HK-2 (cell line): ENCODE measurements around the gene PLCL2.

Experiments
- DNase-seq: peaks from one replicate; pipeline ENCODE4 v3.0.0-alpha.2; 2018; ENCODE audit not compliant: unreplicated experiment

Gene PLCL2

GRCh38 chr3:16884748-16885592 is at the start of gene PLCL2:
Gene PLCL2, plus strand, starts transcription at chr3:16884955. Its CDS starts 85 bp downstream, at chr3:16885040.
- no peak for DNase-seq

GRCh38 chr3:16836505-16837237 is 48.1 kb upstream of the PLCL2 start:
- no peak for DNase-seq

GRCh38 chr3:16837602-16838001 is 47.2 kb upstream of the PLCL2 start:
- DNase-seq, result no peak

GRCh38 chr3:16838561-16838960 is 46.2 kb upstream of the PLCL2 start:
- no peak for DNase-seq

GRCh38 chr3:16839271-16840100 is 45.3 kb upstream of the PLCL2 start:
- no peak for DNase-seq

- no peak for DNase-seq
These were observed 44.7 kb upstream of the PLCL2 start for GRCh38 chr3:16840101-16840424.

DNA sequence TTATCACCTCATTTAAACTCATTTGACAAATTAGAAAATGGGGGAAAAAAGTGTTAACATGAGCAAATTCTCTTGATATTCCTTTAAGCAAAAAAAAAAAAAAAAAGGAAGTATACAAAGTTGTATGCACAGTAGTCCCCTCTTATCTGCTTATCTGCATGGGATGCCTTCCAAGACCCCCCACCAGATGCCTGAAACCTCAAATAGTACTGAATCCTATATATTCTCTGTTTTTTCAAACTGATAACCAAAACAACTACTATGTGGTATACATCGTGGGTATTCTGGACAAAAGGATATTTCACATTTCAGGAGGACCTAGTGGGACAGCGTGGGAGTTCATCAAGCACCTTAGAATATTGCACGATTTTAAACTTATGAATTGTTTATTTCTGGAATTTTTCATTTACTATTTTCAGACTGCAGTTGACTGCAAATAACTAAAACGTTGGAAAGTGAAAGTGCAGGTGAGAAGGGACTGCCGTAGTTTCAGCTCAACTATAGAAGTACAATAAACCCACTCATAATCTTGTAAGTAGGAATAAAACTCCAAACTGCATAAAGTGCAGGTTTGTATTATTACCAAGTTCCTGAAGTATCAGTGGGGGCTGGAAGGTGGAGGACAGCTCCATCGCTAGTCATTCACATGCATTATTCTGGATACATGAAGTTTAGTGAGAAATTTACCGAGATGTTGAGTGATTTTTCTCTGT is 43.6 kb upstream of the PLCL2 start:
- DNase-seq, result no peak

DNA sequence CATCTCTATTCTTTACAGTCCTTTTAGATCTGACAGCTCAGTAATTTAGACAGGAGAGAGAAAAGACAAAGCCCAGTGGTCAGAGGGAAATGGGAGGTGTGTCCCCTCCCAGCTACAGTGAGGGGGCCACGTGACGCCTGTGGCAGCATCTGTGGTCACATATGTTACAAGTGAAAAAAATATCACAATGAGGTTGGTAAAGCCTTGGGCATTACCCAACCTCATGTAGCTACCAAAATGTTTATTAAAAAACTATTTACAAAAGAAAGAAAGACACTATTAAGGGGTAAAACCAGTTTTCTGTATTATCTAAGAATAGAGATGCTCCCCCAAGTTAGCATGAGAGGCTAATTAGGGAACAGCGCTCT is 42.9 kb upstream of the PLCL2 start:
- DNase-seq, result no peak

- DNase-seq, result no peak
These were observed 42.2 kb upstream of the PLCL2 start for GRCh38 chr3:16842272-16843270.

DNA sequence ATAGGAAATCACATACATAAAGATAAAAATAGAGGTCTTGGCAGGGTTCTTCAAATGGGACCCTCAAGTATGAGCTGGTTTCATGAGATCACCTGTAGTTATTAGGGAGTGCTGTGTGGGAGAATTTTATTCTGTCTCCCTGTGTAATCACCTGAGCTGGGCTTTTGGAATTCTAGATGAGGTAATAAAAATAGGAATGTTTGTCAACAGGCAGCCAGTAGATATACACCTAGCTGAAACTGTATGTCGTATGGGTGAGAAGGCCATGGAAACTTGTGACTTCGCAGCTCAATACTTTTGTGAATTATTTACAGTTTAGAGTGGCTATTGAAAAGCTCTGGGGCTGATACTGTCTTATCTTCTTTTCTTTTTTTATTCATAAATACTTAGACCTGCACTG is 40.5 kb upstream of the PLCL2 start:
- no peak for DNase-seq

DNA sequence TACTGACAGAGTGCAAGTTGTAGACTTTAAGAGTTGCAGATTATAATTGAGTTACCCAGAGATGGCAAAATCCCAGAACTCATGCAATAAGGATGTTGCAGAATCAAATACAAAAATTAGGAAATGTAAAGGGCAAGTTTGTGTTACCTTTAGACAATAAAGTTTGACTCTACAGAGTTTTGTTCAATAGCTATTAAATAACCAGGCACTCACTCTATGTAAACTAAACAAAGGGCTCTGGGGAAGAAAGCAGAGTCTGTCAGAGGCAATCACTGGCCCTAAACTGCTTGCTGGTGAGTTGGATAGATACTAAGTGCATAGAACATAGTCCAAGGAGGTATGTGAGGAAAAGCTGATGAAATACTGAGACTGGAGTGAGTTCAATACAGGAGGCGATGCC is 40.0 kb upstream of the PLCL2 start:
- no peak for DNase-seq

- DNase-seq, result no peak
These were observed 38.2 kb upstream of the PLCL2 start for GRCh38 chr3:16846373-16847080.

GRCh38 chr3:16848007-16848406 is 36.7 kb upstream of the PLCL2 start:
- DNase-seq, result no peak

DNA sequence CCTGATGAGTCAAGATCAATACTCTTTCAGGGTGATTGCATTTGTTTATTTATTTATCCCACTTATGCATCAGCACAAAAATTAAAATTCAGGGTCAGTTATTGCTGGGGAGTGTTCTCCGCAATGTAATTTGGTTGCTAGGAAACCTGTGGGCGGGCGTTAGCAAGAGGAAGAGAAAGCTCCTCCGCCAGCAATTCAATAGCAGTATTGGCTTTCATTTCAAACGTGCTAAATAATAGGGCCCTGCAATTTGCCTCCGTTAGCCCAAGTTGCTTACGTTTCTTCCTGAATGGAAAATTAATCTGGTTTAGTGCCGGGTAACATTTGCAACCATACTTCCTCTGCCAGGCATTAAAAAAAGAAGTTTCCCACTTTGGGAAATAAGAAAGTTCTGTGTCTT is 35.5 kb upstream of the PLCL2 start:
- DNase-seq, result no peak

GRCh38 chr3:16849795-16850194 is 35.0 kb upstream of the PLCL2 start:
- DNase-seq, result no peak

DNA sequence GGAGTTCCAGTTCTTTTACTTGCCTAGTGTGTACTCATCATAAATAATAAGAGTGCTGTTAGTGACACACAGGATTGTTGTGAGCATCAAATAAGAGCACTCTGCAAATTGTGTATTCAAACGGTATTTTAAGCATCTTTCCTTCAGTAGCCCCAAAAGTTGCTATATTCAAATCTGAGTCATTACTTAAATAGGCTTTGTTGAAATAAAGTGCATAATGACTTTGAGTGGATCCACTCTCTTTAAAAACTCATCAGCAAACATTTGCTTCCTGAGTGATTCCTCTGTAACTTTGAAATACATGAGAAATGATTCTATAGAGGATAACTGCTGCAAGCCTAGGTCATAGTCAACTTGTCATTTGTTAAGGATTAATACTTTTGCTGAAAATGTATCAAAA is 29.3 kb upstream of the PLCL2 start:
- DNase-seq, result no peak

DNA sequence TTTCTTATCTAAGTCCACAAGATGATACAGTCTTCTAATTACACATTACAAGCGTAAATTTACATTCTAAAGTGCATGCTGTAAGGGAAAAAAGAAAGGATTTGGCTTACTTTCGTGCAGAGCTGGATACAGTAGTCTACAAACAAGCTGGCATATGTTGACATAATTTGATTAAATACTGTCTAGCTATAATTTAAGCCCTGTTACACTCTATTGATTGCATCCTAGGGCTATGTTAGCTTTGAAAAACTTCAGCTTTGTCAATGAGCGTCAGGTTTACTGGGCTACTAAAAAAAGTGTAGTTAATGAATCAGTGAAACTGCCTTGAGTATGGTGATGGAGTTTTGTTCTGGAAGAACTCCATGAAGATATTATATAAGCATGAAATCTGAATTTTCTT is 24.5 kb upstream of the PLCL2 start:
- no peak for DNase-seq

DNA sequence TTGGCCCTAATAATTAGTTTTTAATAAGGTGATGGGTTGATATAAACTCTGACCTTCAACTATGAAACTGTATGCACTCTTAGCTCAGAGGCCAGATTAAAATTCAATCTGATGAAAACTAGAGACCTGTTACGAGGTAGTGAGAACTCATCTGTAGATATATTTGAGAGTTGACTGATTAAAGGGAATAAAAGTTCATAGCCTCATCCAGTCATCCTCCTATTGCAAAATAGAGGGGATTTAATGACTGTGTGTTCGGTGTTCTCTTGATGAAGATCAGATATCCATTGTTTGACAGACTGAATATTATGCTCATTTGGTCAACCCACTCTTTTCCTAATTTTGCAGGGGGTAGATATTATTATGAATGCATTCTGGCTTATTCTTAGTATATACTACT is 23.3 kb upstream of the PLCL2 start:
- DNase-seq, result no peak

- DNase-seq, result no peak
These were observed 20.0 kb upstream of the PLCL2 start for GRCh38 chr3:16864610-16865313.
